Osteoblast (primary cell): Measurements from ENCODE around the gene CALD1. TPM values are rescaled to one million over a fixed set of nuclear protein-coding genes. Genes with fewer than 3 reads are reported as not detected.

Source experiments
- DNase-seq: peaks from one replicate; pipeline ENCODE4 v3.0.0; 2011; ENCODE audit warnings: low spot score, mixed read lengths; ENCODE audit not compliant: insufficient read length; ENCODE audit errors: missing footprints
- H2AFZ ChIP-seq: 2 replicates; pipeline ENCODE4 v1.6.0; 2011; ENCODE audit warnings: mild to moderate bottlenecking, low read length
- H3K27ac ChIP-seq: 2 replicates; pipeline ENCODE4 v1.5.1; 2011; ENCODE audit warnings: mild to moderate bottlenecking, low read depth, low read length, moderate library complexity
- H3K27me3 ChIP-seq: 2 replicates; pipeline ENCODE4 v1.6.0; 2012; ENCODE audit warnings: mild to moderate bottlenecking, control low read depth, inconsistent platforms, low read length, moderate library complexity; ENCODE audit not compliant: insufficient read depth
- H3K36me3 ChIP-seq: 2 replicates; pipeline ENCODE4 v1.5.1; 2011; ENCODE audit warnings: mild to moderate bottlenecking, low read length, control low read depth, moderate library complexity; ENCODE audit not compliant: insufficient read depth
- H3K4me1 ChIP-seq: 2 replicates; pipeline ENCODE4 v1.5.1; 2011; ENCODE audit warnings: mild to moderate bottlenecking, low read length, control low read depth, moderate library complexity; ENCODE audit not compliant: insufficient read depth
- H3K4me2 ChIP-seq: 2 replicates; pipeline ENCODE4 v1.6.0; 2011; ENCODE audit warnings: mild to moderate bottlenecking, low read length; ENCODE audit not compliant: insufficient read depth
- H3K4me3 ChIP-seq: fragments of 200-600 bp; sonication (generic); 3 replicates; pipeline ENCODE4 v1.5.1; 2012; ENCODE audit warnings: mild to moderate bottlenecking, low read length, inconsistent platforms; ENCODE audit not compliant: insufficient read depth
- H3K79me2 ChIP-seq: 2 replicates; pipeline ENCODE4 v1.6.0; 2012; ENCODE audit warnings: mild to moderate bottlenecking, low read length, control low read depth, inconsistent platforms; ENCODE audit not compliant: insufficient read depth
- H3K9me3 ChIP-seq: 2 replicates; pipeline ENCODE4 v1.5.1; 2011; ENCODE audit warnings: low read depth, low read length, control low read depth
- H4K20me1 ChIP-seq: 2 replicates; pipeline ENCODE4 v1.6.0; 2012; ENCODE audit warnings: mild to moderate bottlenecking, low read length, control low read depth; ENCODE audit not compliant: insufficient read depth
- total RNA-seq: library from RNA; depleted of rRNA; stranded (reverse); fragments of >200 nt; gene quantifications from 2 replicates; pipeline ENCODE4 v1.2.3, GENCODE V29; 2012
- TF ChIP-seq, protein P1 (sequence below): IDR thresholded peaks from 2 replicates; pipeline ENCODE4 v1.5.1; 2011; ENCODE audit warnings: mild to moderate bottlenecking, low read depth, low read length, moderate library complexity; ENCODE audit errors: extremely low read depth

The CALD1 gene
- total RNA-seq, 1 donor = 1,123 TPM

DNA sequence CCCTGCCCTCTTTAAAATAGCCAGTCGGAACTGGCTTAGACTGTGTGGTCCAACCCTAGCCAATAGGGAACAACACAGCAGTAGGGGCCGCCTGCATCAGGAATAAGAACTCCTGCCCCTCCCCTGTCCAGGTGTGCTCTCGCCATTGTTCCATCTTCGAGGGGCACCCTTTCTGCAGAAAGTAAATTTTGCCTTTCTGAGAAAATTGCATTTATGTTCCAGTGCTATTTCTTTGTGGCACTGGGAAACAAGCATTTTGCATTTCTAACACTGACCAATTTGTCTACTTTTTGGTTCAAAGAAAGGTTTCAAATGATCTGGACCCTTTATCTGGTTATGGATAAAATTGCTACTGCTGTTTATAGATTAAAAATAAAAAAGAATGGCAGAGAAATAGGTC is 116.6 kb downstream of the CALD1 start:
- Histone ChIP-seq H3K27me3 (no peaks in the 10 kb centered on the region), H3K9me3 (no peaks in the 10 kb centered on the region), H3K27ac (no peak overlapping the region), H3K36me3 (peaks cover 72% of the 10 kb centered on the region), H2AFZ (no peak overlapping the region), H4K20me1 (peaks cover 74% of the 10 kb centered on the region), H3K79me2 (peaks cover 94% of the 10 kb centered on the region), H3K4me1 (peaks cover 52% of the 10 kb centered on the region), H3K4me3 (no peak overlapping the region), H3K4me2 (no peak overlapping the region)
- TF ChIP-seq, protein P1, sequence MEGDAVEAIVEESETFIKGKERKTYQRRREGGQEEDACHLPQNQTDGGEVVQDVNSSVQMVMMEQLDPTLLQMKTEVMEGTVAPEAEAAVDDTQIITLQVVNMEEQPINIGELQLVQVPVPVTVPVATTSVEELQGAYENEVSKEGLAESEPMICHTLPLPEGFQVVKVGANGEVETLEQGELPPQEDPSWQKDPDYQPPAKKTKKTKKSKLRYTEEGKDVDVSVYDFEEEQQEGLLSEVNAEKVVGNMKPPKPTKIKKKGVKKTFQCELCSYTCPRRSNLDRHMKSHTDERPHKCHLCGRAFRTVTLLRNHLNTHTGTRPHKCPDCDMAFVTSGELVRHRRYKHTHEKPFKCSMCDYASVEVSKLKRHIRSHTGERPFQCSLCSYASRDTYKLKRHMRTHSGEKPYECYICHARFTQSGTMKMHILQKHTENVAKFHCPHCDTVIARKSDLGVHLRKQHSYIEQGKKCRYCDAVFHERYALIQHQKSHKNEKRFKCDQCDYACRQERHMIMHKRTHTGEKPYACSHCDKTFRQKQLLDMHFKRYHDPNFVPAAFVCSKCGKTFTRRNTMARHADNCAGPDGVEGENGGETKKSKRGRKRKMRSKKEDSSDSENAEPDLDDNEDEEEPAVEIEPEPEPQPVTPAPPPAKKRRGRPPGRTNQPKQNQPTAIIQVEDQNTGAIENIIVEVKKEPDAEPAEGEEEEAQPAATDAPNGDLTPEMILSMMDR = no peak
- DNase-seq = no peak

DNA sequence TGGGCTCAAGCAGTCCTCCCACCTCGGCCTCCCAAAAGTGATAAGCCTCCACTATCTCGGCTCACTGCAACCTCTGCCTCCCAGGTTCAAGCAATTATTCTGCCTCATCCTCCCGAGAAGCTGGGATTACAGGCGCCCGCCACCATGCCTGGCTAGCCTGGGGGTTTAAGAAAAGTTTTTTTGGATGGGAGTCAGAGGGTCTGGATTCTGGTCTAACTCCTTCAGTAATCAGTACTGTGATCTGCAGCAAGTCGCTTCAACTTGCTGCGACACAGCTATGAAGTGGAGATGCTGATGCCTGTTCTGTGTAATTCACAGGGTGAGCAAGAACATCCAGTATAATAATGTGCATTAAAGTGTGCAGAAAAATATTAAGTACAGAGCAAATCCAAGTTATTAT is 118.5 kb downstream of the CALD1 start:
- Histone ChIP-seq H3K79me2 (peaks cover 95% of the 10 kb centered on the region), H3K27ac (no peak overlapping the region), H2AFZ (no peak overlapping the region), H4K20me1 (peaks cover 74% of the 10 kb centered on the region), H3K36me3 (peaks cover 71% of the 10 kb centered on the region), H3K27me3 (no peaks in the 10 kb centered on the region), H3K4me2 (no peak overlapping the region), H3K4me1 (peaks cover 53% of the 10 kb centered on the region), H3K9me3 (no peaks in the 10 kb centered on the region), H3K4me3 (no peak overlapping the region)
- TF ChIP-seq, protein P1 = no peak
- DNase-seq = no peak

DNA sequence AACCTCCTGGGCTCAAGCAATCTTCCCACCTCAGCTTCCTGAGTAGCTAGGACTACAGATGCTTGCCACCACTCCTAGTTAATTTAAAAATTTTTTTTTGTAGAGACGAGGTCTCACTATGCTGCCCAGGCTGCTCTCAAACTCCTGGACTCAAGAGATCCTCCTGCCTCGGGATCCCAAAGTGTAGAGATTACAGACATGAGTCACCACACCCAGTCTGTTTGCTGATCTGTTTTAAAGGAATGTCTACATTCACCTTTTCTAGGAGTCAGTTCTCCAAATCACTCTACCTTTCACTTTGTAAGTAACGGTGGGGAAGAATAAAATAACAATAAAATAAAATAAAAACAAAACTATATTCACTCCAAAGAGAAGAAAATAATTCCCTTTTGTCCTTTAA is 120.3 kb downstream of the CALD1 start:
- peak overlapping the region; percentile 54 for H3K27ac ChIP-seq

DNA sequence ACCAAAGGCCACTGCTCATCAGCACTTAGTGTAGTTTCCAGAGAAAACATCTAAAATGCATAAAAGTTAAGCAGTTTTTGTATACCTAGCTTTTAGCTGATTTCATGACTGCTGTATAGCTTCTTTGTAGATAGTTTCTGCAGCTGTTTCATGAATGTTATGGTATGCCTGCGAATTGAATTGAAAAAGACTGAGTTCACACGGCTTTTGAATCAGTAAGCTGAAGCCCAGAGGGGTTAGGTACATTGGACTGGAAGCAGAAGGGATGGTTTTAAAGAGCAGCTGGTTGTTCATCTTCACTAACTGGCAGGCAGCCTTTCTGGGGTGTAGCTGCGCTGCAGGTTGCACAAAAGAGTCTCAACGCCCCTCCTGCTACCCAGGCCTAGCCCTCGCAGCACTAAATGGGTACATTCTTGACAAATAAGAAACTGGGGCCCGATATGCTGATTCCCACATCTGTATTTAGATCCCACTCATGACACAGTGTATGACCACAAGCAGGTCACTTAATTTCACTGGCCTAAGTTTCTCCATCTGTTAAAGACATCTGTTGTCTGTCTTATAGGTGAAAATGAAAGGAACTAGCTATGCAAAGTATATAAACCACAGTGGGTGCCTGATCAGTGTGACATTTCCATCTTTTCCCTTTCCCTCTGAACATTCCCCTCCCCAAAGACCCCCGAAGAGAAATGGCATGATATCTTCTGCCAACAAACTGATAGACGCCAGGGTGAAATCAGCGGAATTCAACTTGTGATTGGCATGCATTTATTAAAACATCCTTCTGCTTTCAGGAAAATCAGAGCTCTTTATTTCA is 120.9 kb downstream of the CALD1 start:
- Histone ChIP-seq H2AFZ (no peak overlapping the region), H3K4me2 (no peak overlapping the region), H3K27me3 (no peaks in the 10 kb centered on the region), H3K4me1 (peaks cover 70% of the 10 kb centered on the region), H4K20me1 (peaks cover 61% of the 10 kb centered on the region), H3K4me3 (no peak overlapping the region), H3K9me3 (no peaks in the 10 kb centered on the region), H3K79me2 (peaks cover 92% of the 10 kb centered on the region), H3K27ac (peak overlapping the region; percentile 68), H3K36me3 (peaks cover 60% of the 10 kb centered on the region)
- DNase-seq = peak; percentile 60
- TF ChIP-seq, protein P1 = no peak

More for the DNA sequence above, 120.3 kb downstream of the CALD1 start:
- Histone ChIP-seq H2AFZ (no peak overlapping the region), H3K4me3 (no peak overlapping the region), H3K4me1 (peaks cover 64% of the 10 kb centered on the region), H3K27me3 (no peaks in the 10 kb centered on the region), H3K4me2 (peak overlapping the region; percentile 15), H3K79me2 (peaks cover 92% of the 10 kb centered on the region), H4K20me1 (peaks cover 64% of the 10 kb centered on the region), H3K9me3 (no peaks in the 10 kb centered on the region), H3K36me3 (peaks cover 64% of the 10 kb centered on the region)
- no peak for DNase-seq
- TF ChIP-seq, protein P1 = no peak
